T-helper 2 cell (primary cell): Measurements from ENCODE around the gene EXOC3L2.

Experiments used
- DNase-seq, 5 experiments: peaks; one replicate each; pipeline versions ENCODE4 v3.0.0 to v3.0.0-alpha.2; 2012 to 2022

EXOC3L2 gene

DNA sequence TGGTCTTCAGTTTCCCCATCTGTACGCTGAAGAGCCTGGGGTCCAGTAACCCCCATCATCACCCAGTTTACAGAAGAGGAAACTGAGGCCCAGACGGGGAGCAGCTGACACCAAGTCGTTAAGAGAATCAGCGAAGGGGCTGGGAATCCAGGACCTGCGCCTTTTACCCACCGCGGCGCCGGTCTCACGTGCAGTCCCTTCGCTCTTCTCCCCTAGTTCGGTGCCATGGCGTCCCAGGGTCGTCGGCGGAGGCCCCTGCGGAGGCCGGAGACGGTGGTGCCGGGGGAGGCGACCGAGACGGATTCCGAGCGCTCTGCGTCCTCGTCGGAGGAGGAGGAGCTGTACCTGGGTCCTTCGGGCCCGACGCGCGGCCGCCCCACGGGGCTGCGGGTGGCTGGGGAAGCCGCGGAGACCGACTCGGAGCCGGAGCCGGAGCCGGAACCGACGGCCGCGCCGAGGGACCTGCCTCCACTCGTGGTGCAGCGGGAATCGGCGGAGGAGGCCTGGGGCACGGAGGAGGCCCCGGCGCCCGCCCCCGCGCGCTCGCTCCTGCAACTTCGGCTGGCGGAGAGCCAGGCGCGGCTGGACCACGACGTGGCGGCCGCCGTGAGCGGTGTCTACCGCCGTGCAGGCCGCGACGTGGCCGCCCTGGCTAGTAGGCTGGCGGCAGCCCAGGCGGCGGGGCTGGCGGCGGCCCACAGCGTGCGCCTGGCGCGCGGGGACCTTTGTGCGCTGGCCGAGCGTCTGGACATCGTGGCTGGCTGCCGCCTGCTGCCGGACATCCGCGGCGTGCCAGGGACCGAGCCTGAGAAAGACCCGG lies 65.9 kb downstream of the EXOC3L2 start:
- peak in 4 of 5 experiments; percentile 13 to 63 (median 24) for DNase-seq

DNA sequence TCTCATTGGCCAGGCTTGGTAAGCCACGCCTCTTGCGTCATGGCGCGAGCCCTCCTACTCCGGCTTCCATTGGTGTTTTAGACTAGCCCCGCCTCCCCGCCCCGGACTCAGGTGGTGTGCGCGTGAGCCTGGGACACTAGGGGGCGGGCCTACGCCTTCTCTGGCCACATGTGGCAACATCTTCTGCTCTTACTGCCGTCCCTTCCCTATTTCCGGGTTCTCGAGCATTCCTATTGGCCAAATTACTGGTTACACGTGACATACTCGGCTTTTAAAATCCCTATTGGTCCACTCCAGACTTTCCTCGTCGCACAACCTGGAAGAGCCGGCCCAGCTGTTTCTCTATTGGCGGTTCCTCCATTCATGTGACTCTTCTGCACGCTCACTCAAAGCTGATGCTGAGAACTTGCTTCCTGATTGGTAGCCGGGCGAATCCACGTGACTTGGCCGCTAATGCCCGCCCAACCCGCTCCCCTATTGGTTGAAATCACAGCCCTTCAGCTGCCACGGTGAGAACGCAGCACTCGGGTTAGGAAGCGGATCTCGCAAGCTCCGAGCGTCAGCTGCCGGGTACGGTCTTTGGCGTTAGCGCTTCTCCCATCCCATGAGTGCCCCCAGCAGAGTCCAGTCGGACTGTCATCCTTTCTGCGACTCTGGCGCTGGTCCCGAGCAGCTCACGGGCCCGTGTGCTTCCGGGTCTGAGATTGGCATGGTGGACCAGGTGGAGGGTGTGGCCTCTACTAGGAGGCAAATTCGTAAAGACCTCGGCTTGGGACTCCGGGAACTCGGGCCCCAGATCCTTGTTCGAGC lies 66.7 kb downstream of the EXOC3L2 start, which contains the start of gene BLOC1S3:
TSS of gene BLOC1S3 (plus strand) at position 523 of the 810 bp plus-strand sequence. CDS start 513 bp downstream, outside the sequence.
- DNase-seq = peak; percentile 99 to 100 (median 100)

DNA sequence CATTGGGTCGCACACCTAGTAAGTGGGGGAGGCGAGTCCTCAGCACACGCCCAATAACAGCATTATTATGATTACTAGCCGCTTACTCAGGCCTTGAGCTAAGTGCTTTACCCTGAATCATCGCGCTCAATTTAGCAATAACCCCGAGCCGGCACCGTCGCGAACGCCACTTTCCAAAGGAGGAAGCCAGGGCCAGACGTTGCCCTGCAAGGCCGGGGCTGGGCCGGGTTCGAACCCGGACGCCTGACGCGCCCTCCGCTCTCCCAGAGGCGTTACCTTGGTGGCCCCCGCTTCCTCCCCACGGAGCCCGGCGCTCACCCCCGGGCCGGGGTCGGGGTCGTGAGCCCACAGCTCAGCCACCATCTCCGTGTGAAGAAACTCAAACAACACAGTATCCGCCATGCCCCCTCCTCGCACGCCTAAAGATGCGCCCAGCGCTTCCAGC lies 67.4 kb downstream of the EXOC3L2 start, which contains the start of gene TRAPPC6A:
TSS of gene TRAPPC6A (minus strand) at position 421 of the 445 bp plus-strand sequence. CDS start at position 402, 19 bp downstream.
- DNase-seq = no peak

DNA sequence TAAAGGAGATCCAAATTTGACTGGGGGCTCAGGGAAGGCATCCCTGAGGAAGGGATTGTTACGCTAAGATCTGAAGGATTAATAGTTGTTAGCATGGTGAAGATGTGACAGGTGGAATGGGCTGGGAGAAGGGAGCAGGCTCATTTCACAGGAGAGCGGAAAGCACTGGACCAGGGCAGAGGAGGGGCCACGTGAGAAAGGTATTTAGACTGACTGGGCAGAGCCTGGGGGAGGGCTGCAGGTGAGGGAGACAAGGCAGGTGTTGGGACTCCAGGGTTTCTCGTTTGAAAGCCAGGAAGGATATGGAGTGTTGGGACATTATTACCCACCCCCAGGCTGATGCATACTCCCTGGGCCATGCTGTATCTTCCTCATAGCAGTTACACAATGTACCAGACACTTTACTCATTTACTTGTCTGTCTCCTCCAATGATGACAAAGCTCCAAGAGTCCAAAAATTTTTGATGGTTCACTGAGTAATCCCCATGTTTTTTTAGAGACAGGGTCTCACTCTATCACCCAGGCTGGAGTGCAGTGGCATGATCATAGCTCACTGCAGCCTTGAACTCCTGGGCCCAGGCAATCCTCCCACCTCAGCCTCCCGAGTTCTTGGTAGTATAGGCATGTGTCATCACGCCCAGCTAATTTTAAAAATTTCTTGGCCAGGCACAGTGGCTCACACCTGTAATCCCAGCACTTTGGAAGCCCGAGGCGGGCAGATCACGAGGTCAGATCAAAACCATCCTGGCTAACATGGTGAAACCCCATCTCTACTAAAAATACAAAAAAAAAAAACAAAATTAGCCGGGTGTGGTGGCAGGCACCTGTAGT lies 69.5 kb downstream of the EXOC3L2 start:
- DNase-seq = no peak

DNA sequence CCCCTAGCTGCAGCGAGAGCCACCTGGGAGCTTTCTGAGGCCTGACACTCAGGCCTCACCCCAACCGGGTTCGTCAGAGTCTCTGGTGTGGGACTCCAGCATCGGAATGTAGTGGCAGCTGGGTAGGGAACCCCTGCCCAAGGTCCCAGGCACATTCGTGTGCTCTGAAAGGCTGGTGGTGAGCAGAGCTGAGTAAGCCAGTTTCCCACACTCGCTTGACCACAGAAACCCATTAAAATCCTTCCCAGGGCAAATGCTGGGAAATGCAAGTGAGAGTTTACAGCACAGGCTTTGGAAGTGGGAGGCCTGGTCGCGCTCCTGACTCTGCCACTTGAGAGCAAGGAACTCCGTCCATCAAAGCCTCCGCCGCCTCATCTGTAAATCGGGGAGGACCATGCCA lies 71.4 kb downstream of the EXOC3L2 start:
- DNase-seq = no peak

DNA sequence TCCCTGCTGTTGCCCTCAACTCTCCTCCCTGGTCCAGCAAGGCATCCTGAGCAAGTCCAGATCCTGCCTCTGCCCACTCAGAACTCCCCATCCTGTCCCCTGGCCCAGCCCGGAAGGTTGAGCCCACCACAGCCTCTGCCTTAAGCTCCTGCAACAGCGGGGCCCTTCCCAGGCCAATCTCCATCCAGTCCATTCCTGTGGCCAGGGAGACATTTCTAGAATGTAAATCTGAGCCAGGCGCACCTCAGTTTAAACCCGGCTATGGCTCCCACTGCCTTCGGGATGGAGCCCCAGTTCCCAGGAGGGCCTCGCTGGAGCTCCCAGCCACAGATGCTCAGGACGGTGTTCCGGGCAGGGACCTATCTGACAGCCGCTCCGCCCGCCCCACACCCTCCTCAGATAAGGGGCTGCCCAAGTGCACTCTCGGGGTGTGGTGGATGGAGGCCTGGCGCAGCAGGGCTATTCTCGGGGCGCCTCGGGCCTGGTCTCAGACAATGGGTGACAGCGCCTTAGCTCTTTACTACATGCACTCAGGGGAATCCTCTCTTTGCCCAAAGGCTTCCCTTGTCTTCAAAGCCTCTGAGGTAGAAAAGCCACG lies 72.5 kb downstream of the EXOC3L2 start:
- no peak for DNase-seq

DNA sequence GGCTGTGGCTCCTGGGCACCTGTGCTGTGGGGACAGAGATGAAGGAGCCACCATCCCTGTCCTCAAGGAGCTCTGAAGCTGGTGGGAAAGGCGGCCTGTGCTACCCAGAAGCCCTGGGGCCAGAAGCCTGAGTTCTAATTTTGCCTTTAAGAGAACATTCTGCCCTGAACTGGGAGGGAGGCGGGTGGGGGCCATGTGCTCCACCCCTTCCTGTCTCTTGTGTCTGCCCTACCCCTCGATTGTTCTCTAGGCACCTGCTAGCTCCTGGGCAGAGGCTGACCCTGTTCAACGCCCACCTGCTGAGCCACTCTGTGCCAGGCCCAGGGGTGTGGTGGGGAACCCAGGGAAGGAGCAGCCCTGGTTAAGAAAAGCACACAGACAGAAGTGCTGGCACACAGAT lies 73.0 kb downstream of the EXOC3L2 start:
- peak in 1 of 5 experiments; percentile 71 for DNase-seq

DNA sequence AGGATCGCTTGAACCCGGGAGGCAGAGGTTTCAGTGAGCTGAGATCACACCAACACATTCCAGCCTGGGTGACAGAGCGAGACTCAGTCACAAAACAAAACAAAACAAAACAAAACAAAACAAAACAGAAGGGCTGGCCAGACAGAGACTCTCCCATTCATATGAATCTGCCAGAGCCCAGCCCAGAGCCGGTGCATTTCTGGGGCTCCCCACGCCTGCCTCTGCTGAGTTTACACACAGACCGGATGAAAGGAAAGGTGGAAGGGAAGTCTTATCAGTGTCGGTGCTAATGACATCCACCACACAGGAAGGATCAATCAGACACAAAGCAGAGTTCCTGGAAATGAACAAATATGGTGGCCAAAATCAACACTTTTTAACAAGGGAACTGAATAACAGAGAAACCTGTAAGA lies 74.0 kb downstream of the EXOC3L2 start:
- peak in 3 of 5 experiments; percentile 39 to 87 (median 51) for DNase-seq

DNA sequence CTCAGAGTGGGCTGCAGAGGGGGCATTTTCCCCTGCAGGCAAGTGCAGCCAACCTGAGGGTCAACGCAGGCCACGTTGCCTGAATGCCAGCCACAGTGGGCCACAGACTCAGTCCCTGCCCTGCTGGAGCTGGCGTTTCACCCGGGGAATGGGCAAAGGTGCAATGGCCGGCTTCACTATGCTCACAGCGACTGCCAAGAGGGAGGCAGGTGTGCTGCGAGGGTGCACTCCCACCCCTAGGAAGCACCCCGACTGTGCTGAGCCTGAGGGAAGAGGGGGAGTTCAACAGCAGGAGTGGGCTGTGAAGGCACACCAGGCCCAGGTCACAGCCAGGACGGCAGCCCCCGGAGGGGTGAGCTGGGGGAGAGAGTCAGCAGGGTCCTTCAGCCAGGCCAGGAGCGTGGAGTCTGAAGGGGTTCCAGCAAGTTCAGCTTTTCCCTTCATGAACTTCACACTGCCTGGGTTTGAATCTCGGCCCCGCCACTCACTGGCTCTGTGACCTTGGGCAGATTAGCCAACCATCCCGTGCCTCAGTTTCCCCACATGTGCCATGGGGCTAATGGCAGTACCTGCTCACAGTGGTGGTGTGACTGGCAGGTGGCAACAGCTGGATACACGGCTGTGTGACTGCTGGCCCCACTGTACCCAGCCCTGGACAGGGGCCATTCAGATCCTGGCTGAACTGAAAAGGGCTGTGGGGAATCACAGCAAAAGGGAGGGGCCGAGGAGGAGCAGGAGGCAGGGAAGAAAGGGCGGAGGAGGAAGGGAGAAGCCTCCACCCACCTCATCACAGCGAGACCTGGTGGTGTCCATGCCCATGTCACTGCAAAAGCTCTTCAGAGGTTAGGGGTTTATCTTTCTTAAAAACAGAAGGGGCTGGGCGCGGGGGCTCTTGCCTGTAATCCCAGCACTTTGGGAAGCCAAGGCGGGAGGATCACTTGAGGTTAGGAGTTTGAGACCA lies 74.8 kb downstream of the EXOC3L2 start:
- DNase-seq = no peak

DNA sequence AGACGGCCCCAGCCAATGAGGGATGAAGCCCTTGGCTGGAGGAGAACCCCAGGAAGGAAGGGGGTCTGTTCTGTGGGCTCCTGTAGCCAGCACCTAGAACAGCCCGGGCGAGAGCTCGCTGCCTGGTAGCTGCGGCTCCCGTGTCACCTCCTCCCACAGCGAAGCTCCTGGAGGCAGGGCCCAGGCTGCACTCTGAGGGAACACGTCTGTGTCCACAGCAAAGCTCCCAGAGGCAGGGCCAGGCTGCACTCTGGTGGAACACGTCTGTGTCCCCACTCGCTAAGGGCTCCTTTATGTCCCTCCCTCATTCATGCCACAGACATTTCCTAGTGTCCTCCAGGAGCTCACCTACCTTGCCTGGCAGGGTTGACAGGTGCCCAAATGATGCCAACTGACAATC lies 75.6 kb downstream of the EXOC3L2 start:
- no peak for DNase-seq

DNA sequence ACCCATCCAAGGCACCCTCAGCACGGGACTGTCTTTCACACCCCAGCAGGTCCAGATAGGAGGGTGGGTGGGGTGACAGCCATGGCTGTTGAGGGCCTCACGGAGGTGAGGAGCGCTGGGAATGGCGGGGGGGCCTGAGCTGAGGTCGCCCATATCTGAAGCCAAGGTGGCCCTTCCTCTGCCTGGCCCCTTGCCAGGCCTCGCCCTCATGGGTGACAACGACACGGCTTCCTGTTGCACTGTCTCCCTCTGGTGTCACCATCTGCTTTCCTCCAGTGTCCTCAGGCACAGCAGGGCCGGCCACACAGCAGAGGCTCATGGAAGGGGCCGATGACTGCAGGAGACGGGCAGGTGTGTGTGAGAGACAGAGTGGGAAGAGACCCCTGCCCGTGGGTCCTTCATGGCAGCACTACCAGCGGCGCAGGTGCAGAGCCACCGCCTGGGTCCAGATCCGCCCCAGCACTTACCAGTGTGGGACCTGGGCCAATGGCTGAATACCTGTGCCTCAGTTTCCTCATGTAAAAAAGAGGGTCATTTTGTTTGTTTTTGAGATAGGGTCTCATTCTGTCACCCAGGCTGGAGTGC lies 76.3 kb downstream of the EXOC3L2 start:
- DNase-seq = no peak

DNA sequence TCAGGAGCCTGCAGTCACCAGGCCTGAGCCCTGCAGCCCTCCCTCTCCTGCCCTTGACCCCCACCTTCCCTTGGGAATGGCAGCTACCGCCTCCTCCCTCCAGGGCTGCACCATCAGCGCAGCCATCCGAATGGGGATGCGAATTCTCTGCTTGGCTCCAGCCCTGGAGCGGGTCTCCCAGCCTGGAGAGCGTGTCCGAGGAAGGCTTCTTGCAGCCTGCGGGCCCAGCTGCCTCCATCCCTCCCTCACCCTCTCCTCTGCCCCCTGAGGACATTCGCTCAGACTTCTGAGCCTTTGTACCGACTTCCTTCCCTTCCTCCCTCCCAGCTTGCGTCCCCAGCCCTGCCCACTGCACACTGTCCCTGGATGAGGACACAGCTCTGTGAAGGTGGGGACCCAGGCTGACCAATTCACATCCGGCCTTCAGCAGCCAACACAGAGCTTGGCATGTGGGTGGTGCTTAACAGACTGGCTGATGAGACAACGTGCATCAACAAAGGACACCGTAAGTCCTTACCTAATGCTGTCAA lies 78.4 kb downstream of the EXOC3L2 start:
- DNase-seq = no peak

DNA sequence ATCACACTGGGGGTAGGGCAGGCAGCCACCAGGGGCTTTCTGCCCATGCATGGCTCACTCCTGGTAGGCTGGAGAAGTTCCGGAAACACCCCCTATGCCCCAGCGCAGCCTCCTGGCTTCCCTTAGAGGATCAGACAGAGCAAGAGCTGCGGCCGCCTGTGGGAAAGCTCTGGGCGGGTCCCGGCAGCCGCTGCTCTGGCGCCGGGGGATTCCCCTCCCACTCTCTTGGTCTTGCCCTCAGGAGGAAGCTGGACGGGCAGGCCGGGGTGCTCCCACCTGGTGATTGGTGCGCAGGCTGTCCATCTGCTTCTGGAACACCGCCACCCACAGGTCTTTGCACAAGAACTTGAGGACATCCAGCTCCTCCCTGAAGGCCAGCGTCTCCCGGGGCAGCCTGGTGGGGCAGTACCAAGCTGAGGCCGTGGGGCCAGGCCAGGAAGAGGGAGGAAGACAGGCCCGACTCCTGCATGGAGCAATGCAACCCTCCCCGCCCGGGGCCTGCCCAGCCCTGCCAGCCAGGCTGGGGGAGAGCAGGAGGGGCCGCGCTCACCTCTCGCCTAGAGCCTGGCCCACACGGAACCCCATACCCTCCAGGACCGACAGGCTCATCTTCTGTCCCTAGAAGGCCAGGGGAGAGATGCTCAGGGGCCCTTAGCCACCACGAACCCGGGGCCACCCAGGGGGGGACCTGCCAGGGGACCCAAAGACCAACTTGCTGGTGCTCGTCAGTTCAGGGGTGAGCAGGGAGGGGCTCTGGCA lies 80.5 kb downstream of the EXOC3L2 start:
- DNase-seq = peak; percentile 18 to 60 (median 42)

DNA sequence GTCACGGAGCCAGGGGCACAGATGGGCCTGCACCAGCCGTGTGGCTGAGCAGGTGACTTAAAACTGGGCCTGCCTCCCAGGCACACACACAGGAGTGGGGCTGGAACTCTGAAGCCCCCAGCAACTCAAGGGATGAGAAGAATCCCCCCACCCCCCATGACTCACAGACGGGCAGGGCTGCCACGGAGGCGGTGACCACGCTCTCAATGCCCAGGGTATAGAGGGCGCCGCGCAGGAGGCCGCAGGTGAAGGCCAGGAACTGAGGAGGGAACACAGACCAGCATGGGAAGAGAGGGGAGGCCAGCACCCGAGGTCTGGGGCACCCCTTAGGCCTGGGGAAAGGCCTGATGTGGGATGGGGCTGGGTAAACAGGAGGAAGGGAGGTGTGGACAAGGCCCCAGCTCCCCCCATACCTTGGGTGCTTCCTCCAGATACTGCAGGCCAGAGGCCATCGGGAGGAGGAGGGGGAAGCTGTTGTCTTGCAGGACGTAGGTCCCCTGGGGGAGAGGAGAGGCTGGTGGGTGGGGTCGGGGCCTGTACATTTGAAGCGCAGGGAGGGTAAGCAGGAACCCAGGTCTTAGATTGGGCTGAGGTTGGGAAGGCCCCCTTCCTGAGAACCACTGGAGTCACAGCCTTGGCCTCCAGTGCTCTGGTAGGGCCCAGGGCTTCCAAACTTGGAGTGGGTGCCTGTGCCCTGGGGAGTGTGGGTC lies 81.3 kb downstream of the EXOC3L2 start:
- DNase-seq = no peak

DNA sequence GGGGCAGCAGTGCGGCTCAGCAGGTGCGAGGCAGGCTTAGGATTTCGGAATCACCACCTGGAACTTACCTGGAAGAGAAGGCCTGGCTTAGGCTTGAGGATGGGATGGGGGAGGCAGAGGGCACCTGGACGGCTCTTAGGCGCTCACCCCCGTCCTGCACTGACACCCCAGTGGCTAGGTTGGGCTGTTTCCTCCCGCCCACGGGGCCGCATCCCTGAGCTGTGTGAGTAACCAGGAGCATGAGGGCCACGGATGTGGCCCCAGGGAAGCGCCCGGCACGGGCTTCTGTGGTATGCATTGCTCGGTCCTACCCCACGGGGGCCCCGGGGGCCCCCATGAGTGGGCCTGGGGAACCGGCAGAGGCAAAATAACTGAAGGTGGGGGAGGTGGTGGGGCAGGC lies 82.1 kb downstream of the EXOC3L2 start:
- DNase-seq = no peak

DNA sequence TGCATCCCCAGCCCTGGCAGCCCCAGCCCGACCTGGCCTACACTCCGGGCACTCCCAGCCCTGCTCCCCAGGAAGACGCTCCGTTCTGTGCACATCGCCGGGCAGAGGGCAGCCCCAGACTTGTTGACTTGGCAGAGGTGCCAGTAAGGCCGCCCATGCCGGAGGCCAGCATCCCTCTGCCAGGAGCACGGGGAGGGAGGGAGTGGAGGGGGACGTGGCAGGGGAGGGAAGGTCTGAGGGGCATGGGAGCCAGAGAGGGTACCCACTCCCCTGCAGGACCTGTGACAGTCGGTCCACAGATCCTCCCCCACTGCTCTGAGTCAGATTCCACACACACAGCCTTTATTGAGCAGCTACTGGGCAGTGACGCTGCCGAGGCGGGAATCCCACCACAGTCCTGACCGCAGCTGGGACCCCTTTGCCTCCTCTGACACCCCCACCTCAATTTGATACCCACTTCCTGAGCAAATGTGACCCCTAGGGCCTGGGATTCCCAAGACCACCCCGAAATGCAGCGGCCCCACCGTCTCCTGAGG lies 82.5 kb downstream of the EXOC3L2 start:
- DNase-seq = no peak
